ENCODE measurements around the gene TMEM52. TPM values are rescaled to one million over a fixed set of nuclear protein-coding genes. Genes with fewer than 3 reads are reported as not detected.

The TMEM52 gene
- polyA plus RNA-seq, 1 donor from 2014 or later, result 0.89 TPM

DNA sequence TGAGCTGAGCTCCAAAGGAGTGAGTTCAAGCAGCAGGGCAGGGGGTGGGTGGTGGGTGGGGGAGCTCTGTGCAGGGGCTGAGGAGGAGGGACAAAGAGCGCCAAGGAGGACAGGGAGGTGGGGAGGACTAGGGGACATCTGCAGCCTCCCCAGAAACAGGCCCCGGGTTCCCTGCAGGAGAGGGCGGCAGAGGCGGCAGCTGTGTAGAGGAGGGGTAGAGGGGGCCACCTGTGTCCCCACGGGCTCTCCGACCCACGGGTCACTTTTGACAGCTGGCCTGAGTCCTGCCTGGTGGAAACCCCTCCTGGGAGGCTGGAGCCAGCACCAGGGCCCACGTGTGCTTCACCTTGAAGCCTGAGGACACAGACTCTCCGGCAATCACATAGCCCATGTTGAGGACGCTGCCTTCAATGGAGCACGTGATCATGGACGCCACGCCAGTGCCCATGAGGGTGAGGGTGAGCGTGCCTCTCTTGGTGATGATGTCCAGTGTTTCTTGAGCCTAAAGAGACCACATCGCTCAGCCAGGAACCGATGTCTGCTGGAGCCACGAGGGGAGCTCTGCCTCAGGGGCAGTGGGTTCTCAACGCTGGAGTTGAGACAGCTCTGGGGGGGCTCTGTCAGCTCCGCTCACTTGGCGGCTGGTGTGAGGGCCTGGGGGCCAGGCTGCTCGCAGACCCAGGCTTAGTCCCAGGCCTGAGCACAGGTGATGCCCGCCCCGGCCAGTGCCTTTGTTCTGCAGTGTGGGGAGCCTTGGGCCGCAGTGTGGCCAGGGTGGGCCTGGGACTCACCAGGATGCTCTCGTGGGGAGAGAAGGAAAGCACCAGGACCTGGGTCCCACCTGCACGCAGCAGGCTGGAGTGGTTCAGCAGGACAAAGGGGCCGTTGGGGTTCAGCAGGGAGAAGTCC, 6.6 kb upstream of the TMEM52 start:
- no peak overlapping the region for H3K9ac ChIP-seq (ENCODE audit: low read length)
- no peaks in the 10 kb centered on the region for H3F3A ChIP-seq (ENCODE audit: insufficient read depth, low read length, poor library complexity, severe bottlenecking)
- H3K4me2 ChIP-seq (ENCODE audit: low read length), result no peak overlapping the region
- no peaks in the 10 kb centered on the region for H3K9me2 ChIP-seq (ENCODE audit: insufficient read depth, low read length)
- H3K27ac ChIP-seq (ENCODE audit: low read length), result no peak overlapping the region
- H3K36me3 ChIP-seq (ENCODE audit: insufficient read depth, low read length), result no peaks in the 10 kb centered on the region
- H2AFZ ChIP-seq (ENCODE audit: low read depth, low read length), result no peak overlapping the region
- no peak overlapping the region for H3K4me3 ChIP-seq (ENCODE audit: low read length)
- H3K9me3 ChIP-seq (ENCODE audit: low read length), result no peaks in the 10 kb centered on the region
- H4K20me1 ChIP-seq (ENCODE audit: insufficient read depth), result no peaks in the 10 kb centered on the region
- no peaks in the 10 kb centered on the region for H3K27me3 ChIP-seq (ENCODE audit: insufficient read depth, low read depth, low read length)
- no peaks in the 10 kb centered on the region for H3K79me2 ChIP-seq (replicated peaks; ENCODE audit: insufficient read depth, low read length)
- TF ChIP-seq POLR2AphosphoS5 (IDR thresholded peaks at IDR 0.05), result no peak
- TF ChIP-seq EZH2 (IDR thresholded peaks at IDR 0.05; ENCODE audit: borderline replicate concordance, insufficient read depth, low read length, poor library complexity, severe bottlenecking), result no peak
- TF ChIP-seq TAF1 (IDR thresholded peaks at IDR 0.05; ENCODE audit: low read depth), result no peak
- no peak for TF ChIP-seq REST (IDR thresholded peaks at IDR 0.05; ENCODE audit: borderline replicate concordance)
- TF ChIP-seq CTCF (IDR thresholded peaks at IDR 0.05; ENCODE audit: poor library complexity, severe bottlenecking), result no peak
- TF ChIP-seq SMC3 (conservative IDR thresholded peaks at IDR 0.05; ENCODE audit: poor library complexity), result no peak
- TF ChIP-seq MXI1 (conservative IDR thresholded peaks at IDR 0.05; ENCODE audit: poor library complexity, severe bottlenecking), result no peak
- no peak for TF ChIP-seq RAD21 (conservative IDR thresholded peaks at IDR 0.05)
- TF ChIP-seq EP300 (conservative IDR thresholded peaks at IDR 0.05; ENCODE audit: poor library complexity, severe bottlenecking), result no peak

GRCh38 chr1:1924849-1925248, 5.8 kb upstream of the TMEM52 start:
- Histone ChIP-seq H3K36me3 (ENCODE audit: insufficient read depth, low read length) (no peaks in the 10 kb centered on the region), H3K79me2 (replicated peaks; ENCODE audit: insufficient read depth, low read length) (no peaks in the 10 kb centered on the region), H4K20me1 (ENCODE audit: insufficient read depth) (no peaks in the 10 kb centered on the region), H3K9me2 (ENCODE audit: insufficient read depth, low read length) (no peaks in the 10 kb centered on the region), H3K27me3 (ENCODE audit: insufficient read depth, low read depth, low read length) (no peaks in the 10 kb centered on the region), H3K27ac (ENCODE audit: low read length) (no peak overlapping the region), H3K4me3 (ENCODE audit: low read length) (no peak overlapping the region), H3K9ac (ENCODE audit: low read length) (no peak overlapping the region), H3F3A (ENCODE audit: insufficient read depth, low read length, poor library complexity, severe bottlenecking) (no peaks in the 10 kb centered on the region), H3K9me3 (ENCODE audit: low read length) (no peaks in the 10 kb centered on the region), H2AFZ (ENCODE audit: low read depth, low read length) (no peak overlapping the region), H3K4me2 (ENCODE audit: low read length) (no peak overlapping the region)
- no peak for TF ChIP-seq POLR2AphosphoS5 (IDR thresholded peaks at IDR 0.05)
- TF ChIP-seq TAF1 (IDR thresholded peaks at IDR 0.05; ENCODE audit: low read depth), result no peak
- no peak for TF ChIP-seq REST (IDR thresholded peaks at IDR 0.05; ENCODE audit: borderline replicate concordance)
- TF ChIP-seq RAD21 (conservative IDR thresholded peaks at IDR 0.05), result no peak
- TF ChIP-seq EZH2 (IDR thresholded peaks at IDR 0.05; ENCODE audit: borderline replicate concordance, insufficient read depth, low read length, poor library complexity, severe bottlenecking), result no peak
- TF ChIP-seq MXI1 (conservative IDR thresholded peaks at IDR 0.05; ENCODE audit: poor library complexity, severe bottlenecking), result no peak
- no peak for TF ChIP-seq SMC3 (conservative IDR thresholded peaks at IDR 0.05; ENCODE audit: poor library complexity)
- no peak for TF ChIP-seq EP300 (conservative IDR thresholded peaks at IDR 0.05; ENCODE audit: poor library complexity, severe bottlenecking)
- TF ChIP-seq CTCF (IDR thresholded peaks at IDR 0.05; ENCODE audit: poor library complexity, severe bottlenecking), result no peak
